ENCODE results near the gene TNS2.
"Not testable (repeated sequence)": the region's sequence is repeated elsewhere in the genome, so short reads cannot be mapped to it uniquely, and the experiment has no call there.

TNS2 gene, protein sequence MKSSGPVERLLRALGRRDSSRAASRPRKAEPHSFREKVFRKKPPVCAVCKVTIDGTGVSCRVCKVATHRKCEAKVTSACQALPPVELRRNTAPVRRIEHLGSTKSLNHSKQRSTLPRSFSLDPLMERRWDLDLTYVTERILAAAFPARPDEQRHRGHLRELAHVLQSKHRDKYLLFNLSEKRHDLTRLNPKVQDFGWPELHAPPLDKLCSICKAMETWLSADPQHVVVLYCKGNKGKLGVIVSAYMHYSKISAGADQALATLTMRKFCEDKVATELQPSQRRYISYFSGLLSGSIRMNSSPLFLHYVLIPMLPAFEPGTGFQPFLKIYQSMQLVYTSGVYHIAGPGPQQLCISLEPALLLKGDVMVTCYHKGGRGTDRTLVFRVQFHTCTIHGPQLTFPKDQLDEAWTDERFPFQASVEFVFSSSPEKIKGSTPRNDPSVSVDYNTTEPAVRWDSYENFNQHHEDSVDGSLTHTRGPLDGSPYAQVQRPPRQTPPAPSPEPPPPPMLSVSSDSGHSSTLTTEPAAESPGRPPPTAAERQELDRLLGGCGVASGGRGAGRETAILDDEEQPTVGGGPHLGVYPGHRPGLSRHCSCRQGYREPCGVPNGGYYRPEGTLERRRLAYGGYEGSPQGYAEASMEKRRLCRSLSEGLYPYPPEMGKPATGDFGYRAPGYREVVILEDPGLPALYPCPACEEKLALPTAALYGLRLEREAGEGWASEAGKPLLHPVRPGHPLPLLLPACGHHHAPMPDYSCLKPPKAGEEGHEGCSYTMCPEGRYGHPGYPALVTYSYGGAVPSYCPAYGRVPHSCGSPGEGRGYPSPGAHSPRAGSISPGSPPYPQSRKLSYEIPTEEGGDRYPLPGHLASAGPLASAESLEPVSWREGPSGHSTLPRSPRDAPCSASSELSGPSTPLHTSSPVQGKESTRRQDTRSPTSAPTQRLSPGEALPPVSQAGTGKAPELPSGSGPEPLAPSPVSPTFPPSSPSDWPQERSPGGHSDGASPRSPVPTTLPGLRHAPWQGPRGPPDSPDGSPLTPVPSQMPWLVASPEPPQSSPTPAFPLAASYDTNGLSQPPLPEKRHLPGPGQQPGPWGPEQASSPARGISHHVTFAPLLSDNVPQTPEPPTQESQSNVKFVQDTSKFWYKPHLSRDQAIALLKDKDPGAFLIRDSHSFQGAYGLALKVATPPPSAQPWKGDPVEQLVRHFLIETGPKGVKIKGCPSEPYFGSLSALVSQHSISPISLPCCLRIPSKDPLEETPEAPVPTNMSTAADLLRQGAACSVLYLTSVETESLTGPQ (N-terminal part only)

DNA sequence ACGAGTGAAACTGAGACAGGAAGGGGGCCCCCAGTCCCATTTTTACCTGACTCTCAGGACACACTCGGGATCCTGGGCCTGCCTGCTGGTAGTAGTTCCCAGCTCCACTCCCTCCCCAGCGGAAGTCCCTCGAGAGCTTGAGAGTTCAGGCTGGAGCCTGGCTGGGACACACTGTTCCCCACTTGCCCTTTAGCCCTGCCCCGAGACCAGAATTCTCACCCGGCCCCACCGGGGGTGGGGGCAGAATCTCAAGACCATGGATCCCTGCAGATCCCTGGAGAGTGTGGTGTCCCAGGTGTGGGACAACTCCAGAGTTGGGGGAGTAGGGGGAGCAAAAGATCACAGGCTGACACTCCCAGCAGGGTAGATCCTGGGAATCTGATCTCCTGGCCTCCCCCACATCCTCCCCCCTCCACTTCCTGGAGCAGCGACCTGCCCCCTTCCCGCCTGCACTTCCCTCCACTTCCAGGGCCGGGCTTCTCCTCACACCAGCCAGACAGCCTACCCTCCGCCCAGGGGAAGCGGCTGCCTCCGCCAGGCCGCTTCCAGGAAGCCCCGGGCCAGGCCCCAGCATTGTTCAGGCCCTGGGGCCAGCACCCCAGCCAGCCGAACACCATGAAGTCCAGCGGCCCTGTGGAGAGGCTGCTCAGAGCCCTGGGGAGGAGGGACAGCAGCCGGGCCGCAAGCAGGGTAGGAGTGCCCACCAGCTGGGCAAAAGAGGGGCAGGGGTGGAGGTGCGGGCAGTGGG lies at the start of gene TNS2:
Gene TNS2, plus strand, starts transcription at position 495 of the 748 bp plus-strand sequence. Its CDS starts 121 bp downstream, at position 616.
- no peak for DNase-seq (ENCODE audit: low read depth in 2 of 2)

DNA sequence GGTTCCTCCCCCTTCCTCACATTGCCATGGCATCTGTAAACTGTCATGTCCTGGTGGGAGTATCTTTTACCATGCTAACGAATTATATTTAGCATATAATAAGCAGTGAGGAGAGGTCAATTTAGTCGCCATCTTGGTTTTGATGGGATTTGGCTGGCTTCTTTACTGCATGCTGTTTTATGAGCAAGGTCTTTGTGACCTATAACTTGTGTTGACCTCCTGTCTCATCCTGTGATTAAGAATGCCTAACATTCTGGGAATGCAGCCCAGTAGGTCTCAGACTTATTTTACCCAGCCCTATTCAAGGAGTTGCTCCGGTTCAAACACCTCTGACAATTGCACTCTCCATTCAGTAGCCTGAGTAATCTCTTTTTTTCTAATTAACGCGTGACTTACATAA lies 45.7 kb upstream of the TNS2 start:
- no peak for DNase-seq (ENCODE audit: low read depth in 2 of 2)

DNA sequence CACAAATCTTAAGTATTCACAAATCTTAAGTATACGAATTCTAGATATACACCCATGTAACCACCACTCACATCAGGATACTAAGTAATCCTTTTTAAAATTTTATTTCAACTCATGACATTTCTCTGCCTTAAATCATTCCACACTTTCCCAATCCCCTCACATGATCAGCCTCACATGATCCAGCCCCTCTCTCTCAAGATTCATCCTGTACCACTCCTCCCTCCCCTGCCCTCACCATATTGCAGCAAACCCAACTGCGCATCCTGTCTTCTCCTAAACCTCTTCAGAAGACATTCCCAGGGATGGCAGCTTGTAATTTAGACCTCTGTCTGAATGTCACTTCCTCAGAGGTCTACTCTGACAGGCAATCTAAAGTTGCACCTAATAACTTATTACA lies 45.3 kb upstream of the TNS2 start:
- DNase-seq (ENCODE audit: low read depth in 2 of 2) = no peak

DNA sequence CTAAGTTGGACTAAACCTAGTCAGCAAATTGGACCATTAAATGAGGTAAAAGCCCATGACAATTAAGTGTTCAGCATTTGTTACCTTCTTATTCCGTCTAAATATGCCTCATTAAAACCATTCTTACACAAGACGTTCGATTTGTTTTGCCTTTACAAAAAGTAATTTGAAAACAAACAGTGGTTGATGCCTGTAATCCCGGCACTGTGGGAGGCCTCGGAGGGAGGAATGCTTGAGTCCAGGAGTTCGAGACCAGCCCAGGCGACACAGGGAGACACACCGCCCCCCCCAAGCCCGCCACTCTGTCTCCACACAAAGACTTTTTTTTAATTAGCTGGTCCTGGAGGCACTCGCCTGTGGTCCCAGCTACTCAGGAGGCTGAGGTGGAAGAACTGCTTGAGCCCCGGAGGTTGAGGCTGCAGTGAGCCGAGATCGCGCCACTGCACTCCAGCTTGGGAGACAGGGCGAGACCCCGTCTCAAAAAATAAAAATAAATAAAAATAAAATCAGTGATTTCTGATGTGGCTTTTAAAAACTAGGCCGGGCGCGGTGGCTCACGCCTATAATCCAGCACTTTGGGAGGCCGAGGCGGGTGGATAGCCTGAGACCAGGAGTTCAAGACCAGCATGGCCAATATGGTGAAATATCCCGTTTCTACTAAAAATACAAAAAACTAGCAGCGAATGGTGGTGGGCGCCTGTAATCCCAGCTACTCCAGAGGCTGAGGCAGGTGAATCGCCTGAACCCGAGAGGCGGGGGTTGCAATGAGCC lies 44.5 kb upstream of the TNS2 start:
- DNase-seq (ENCODE audit: low read depth in 2 of 2) = no peak

DNA sequence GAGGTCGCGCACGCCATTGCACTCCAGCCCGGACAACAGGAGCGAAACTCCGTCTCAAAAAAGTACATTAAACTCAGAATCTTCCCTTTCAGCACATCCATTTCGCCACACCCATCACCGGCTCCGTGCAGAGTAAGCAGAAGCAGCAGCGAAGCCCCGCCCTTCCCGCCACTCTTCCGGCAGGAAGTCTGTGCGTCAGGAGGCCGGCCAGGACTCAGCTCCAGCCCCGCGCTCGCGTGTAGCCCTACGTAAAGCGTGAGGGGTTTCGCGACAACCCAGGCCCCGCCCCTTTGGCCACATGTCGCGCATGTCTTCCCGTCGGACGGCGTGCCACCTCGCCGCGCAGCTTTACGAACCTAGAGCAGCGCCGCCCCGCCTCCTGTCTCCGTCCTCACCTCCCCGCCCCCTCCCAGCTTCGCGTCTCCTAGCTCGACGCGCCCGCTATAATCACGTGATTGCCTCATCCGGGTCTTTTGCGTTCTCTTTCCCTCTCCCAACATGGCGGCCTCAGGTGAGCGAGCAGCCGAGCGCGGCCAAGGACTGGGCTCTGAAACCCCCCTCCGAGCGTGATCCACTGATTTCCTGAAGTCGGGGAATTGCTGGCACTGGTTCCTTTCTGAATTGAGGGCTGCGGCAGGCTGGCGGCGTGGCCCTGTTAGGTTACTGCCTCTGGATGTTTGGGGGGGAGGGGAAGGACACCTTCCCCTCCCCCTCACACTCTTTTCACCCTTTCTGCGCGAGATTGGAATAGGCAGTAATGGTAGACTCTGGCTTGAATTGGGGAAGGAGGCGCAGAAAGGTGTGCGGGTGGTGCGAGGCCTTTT lies 43.7 kb upstream of the TNS2 start, which contains the start of gene EIF4B:
Gene EIF4B, plus strand, starts transcription at position 471 of the 824 bp plus-strand sequence. Its CDS starts 28 bp downstream, at position 499.
- peak; percentile 99 for DNase-seq (ENCODE audit: low read depth in 2 of 2)

DNA sequence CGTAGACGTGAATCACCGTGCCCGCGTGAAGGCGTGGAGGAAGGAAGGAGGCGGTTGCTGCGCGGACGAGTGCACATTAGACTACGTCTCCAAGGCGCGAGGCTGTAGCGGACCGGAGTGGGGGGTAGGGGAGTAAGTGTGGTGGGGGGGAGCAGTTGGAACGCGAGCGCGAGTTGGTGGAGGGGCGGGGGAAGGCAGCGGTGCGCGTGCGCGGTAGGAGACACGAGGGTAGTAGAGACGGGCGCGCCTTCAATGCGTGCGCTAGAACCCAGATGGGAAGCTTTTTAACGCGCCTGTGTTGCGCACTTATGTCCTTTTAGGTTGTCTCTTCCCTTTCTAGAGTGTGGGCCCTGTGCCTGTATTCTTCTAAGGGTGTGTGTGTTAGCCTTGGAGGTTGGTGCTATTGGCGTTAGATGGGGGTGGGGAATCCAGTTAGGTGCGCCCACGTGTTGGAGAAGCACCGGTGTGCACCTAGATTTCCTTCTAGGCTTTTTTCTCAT lies 43.0 kb upstream of the TNS2 start:
- DNase-seq (ENCODE audit: low read depth in 2 of 2) = peak; percentile 48 to 59

DNA sequence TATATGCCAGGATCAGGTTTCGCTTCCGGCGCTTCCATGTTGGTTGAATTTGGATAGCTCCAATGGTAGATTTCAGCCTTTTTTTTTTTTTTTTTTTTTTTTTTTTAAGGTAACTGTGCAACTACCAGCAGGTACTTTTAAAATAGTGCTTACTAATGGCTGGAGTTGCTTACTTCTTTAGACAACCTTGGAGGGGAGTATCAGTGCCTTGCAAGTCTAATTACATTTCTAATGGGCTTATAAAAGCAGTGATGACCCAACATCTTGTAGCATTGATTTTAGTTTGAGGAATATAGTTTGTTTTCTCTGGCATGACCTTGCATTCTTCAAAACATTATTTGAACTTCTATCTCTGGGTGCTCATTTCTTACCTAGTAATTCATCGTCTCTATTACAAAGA lies 42.5 kb upstream of the TNS2 start:
- DNase-seq (ENCODE audit: low read depth in 2 of 2) = no peak

DNA sequence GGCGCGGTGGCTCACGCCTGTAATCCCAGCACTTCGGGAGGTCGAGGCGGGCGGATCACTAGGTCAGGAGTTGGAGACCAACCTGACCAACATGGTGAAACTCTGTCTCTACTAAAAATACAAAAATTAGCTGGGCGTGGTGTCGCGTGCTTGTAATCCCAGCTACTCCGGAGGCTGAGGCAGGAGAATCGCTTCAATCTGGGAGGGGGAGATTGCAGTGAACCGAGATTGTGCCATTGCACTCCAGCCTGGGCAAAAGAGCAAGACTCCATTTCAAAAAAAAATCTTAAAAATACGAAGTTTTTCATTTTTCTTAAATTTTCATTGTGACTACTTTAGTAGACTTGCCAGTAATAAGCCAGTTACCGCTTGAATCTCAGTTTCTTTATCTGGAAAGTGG lies 41.1 kb upstream of the TNS2 start:
- DNase-seq (ENCODE audit: low read depth in 2 of 2) = not testable (repeated sequence)

DNA sequence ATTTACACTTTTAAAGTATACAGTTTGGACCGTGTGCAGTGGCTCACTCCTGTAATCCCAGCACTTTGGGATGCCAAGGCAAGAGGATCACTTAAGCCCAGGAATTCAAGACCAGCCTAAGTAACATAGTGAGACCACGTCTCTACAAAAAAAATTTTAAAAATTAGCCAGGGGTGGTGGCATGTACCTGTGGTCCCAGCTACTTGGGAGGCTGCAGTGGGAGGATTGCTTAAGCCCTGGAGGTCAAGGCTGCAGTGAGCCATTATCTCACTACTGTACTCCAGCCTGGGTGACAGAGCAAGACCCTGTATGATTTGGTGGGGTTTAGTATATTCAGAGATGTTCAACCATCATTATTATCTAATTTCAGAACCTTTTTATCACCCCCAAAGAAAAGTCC lies 38.9 kb upstream of the TNS2 start:
- DNase-seq (ENCODE audit: low read depth in 2 of 2) = no peak

DNA sequence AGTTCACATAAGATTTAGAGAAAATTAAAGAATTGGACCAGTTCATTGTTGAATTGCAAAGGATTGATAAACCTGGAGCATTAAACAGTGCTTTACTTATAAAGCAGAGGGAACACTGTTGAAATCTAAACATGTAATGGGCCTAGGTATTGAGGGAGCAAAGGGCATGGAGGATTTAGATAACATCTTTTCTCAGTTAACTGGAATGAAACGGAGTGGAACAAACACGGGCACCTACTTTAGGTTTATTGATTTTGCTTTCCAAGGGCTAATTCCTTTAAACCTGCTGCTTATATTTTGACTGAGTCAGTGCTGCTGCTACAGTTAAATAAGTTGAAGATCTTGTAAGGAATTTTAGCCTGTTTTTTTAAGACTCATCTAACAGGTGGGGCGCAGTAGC lies 38.0 kb upstream of the TNS2 start:
- no peak for DNase-seq (ENCODE audit: low read depth in 2 of 2)

DNA sequence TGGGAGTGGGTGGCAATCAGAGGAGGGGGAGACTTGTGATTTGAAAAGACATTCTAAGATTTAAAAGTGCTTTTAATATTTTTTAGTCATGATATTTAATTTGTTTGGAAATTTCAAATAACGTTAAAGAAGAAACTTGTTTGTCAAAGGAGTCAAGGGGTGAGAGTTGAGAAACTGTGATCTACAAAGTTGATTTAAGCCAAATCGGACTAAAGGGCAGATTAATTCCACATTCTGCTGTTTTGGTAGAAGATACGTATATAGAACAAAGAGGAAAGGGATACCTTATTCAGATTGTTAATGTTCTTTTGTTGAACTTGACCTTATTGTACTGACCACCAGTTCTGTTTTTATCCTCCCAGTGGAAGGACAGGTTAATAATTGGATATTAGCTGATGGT lies 36.9 kb upstream of the TNS2 start:
- no peak for DNase-seq (ENCODE audit: low read depth in 2 of 2)

DNA sequence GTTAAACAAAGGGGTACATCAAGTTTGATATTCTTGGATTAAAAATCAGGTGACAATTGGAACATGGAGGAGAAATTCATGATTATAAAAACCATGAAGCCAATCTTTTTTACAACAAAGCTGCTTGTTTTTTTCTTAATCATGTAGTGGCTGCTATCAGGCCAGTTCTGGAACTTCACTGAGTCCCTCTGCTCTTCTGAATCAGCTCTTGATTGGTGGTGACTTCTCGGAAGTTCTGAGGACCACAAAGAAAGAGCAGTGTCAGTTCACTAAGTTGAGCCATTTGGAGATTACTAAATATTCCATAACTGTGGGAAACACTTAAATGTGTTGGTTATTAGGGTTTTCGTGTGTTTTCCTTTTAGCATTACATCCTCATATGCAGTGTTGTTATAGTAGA lies 35.2 kb upstream of the TNS2 start:
- DNase-seq (ENCODE audit: low read depth in 2 of 2) = no peak

DNA sequence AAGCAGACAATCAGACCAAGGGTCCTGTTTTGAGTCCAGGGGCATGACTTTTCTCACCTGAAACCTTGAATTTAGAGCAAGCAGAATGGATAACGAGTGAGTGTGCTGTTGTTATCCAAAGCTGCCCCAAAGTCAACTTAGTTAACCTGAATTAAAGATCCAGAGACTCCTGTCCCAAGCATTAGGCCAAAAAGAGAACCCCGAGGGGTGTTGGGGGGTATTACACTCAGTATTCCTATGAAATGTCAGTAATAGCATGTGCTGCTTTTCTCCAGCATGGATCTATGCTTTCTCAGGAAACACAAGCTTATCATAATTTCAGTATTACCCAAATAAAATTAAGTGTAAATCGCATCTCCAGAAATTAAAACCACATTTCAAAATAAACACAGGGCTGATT lies 24.6 kb upstream of the TNS2 start:
- no peak for DNase-seq (ENCODE audit: low read depth in 2 of 2)

DNA sequence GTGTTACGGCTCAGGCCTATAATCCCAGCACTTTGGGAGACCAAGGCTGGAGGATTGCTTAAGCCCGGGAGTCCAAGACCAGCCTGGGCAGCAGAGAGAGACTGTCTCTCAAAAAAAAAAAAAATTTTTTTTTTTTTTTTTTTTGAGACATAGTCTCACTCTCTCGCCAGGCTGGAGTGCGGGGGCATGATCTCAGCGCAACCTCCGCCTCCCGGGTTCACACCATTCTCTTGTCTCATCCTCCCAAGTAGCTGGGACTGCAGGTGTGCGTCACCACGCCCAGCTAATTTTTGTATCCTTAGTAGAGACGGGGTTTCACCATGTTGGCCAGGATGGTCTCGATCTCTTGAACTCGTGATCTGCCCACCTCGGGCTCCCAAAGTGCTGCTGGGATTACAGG lies 22.9 kb upstream of the TNS2 start:
- DNase-seq (ENCODE audit: low read depth in 2 of 2) = not testable (repeated sequence)

DNA sequence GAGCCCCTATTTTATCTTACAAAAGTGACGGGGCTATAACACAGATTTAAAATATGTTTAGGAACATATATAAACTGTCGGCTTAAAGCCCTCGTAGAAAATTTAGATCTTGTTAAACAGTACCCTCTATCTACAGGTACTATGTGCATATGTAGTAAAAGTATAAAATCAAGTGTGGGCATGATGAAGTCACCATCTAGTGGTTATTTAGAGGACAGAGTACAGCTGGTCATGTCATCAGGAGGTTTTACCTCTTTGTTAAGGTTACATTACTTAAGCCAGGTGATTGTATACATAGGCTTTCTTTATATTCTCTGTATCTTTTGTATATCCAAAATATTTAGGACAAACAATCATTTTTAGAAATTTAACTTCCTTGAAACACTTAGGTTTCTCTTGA lies 18.2 kb upstream of the TNS2 start:
- no peak for DNase-seq (ENCODE audit: low read depth in 2 of 2)

DNA sequence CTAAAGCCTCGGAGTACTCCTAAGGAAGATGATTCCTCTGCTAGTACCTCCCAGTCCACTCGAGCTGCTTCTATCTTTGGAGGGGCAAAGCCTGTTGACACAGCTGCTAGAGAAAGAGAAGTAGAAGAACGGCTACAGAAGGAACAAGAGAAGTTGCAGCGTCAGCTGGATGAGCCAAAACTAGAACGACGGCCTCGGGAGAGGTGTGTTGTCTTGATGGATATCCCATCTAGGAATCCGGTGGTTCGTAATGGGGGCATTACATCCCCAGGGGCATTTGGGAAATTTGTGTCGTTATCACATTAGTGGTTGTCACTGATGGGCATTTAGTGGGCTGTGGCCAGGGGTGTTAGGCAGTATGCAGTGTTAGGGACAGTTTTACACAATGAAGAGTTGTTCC lies 16.0 kb upstream of the TNS2 start:
- not testable (repeated sequence) for DNase-seq (ENCODE audit: low read depth in 2 of 2)

DNA sequence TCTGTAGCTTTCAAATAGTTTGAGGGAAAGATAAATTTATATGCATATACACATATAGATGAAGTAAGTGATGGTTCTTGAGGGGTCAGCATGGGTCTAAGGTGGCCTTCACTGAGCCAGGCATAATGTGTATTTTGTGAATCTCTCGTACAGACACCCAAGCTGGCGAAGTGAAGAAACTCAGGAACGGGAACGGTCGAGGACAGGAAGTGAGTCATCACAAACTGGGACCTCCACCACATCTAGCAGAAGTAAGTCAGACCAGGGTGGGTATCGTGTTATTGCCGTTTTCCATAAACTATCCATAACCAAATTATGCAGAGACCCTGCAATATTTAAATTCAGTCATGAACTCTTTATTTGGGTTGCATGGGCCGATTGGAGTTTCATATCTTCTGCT lies 15.4 kb upstream of the TNS2 start:
- DNase-seq (ENCODE audit: low read depth in 2 of 2) = no peak

DNA sequence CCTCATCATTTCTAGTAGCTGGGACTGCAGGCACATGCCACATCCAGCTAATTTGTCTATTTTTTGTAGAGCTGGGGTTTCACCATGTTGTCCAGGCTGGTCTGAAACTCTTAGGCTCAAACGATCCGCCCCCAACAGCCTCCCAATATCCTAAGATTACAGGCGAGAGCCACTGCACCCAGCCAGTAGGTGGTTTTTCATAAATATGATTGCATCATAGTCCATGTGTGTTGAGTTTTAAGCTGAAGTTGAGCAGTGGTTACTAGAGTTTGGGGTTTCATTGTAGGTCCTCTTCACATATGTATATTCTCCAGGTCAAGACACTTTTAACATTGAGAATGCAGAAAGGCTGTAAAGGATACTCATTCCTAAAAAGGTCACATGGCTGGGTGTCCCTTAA lies 13.1 kb upstream of the TNS2 start:
- no peak for DNase-seq (ENCODE audit: low read depth in 2 of 2)

DNA sequence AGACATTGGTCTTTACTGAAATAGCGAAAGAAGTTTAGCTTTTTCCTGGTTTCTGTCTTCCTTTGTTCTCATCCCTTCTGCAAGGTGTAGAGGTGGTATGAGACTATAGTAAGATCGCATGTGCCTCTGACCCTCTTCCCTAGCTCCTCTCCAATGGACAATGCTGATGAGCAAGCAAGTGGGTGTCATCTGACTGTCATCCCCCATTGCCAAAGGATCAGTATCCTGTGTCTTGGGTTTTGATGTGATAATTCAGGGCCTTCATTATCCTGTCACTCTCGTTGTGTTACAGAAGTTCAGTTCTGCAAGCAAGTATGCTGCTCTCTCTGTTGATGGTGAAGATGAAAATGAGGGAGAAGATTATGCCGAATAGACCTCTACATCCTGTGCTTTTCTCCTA lies 10.0 kb upstream of the TNS2 start:
- DNase-seq (ENCODE audit: low read depth in 2 of 2) = no peak

Measured in stimulated activated CD8-positive, alpha-beta memory T cell treated with anti-CD3 and anti-CD28 coated beads, Interleukin-2, amount 100 ng/mL, for 1 hour (primary cell).